T-helper 2 cell treated with Interferon-gamma antibody and Interleukin-4, amounts not matched to agents 100 ng/mL and 5 ng/mL, for 36 hours (primary cell): ENCODE data around the gene TRIM8. TPM values are rescaled to one million over a fixed set of nuclear protein-coding genes. Genes with fewer than 3 reads are reported as not detected.

ENCODE experiments used
- intact Hi-C: fragments of 100-400 bp; cut with micrococcal nuclease; formaldehyde crosslinking; loops from one replicate; pipeline ENCODE4 v1.15.1; 2023
- total RNA-seq: library from RNA; stranded (reverse); gene quantifications from 2 replicates; pipeline ENCODE4 v1.2.3, GENCODE V29; 2022

TRIM8 gene
- 53.7 and 54.4 TPM in 2 replicates for total RNA-seq

- intact Hi-C loops: loop anchor here (5.0 to 10.0 kb wide), 5 partner anchors 189 to 829 kb away; partner anchors contain the start of genes C10orf95, CNNM2, FBXL15 and NT5C2
Measured at GRCh38 chr10:102644066-102644645, at the start of gene TRIM8. TRIM8 (plus strand) TSS chr10:102644479; CDS start chr10:102644618, 139 bp downstream.

- intact Hi-C loops: no loop called here
Measured at GRCh38 chr10:102595293-102595692, 49.0 kb upstream of the TRIM8 start.

- intact Hi-C loops: no loop called here
Measured at GRCh38 chr10:102595897-102596296, 48.4 kb upstream of the TRIM8 start.

GRCh38 chr10:102596506-102596971, 47.7 kb upstream of the TRIM8 start:
- intact Hi-C loops: no loop called here

GRCh38 chr10:102597131-102597991, 46.9 kb upstream of the TRIM8 start:
- intact Hi-C loops: no loop called here

GRCh38 chr10:102598243-102598642, 46.0 kb upstream of the TRIM8 start:
- intact Hi-C loops: no loop called here

- intact Hi-C loops: no loop called here
Measured at GRCh38 chr10:102599565-102600327, 44.5 kb upstream of the TRIM8 start.

GRCh38 chr10:102600816-102601215, 43.5 kb upstream of the TRIM8 start:
- intact Hi-C loops: no loop called here

- intact Hi-C loops: no loop called here
Measured at GRCh38 chr10:102601639-102602038, 42.6 kb upstream of the TRIM8 start.

- intact Hi-C loops: no loop called here
Measured at GRCh38 chr10:102602272-102603045, 41.8 kb upstream of the TRIM8 start.

GRCh38 chr10:102603946-102604345, 40.3 kb upstream of the TRIM8 start:
- intact Hi-C loops: no loop called here

- intact Hi-C loops: no loop called here
Measured at GRCh38 chr10:102604439-102604841, 39.8 kb upstream of the TRIM8 start.

GRCh38 chr10:102605712-102606111, 38.6 kb upstream of the TRIM8 start:
- intact Hi-C loops: no loop called here

GRCh38 chr10:102608487-102608886, 35.8 kb upstream of the TRIM8 start:
- intact Hi-C loops: no loop called here

GRCh38 chr10:102610441-102610887, 33.8 kb upstream of the TRIM8 start:
- intact Hi-C loops: no loop called here

GRCh38 chr10:102611514-102612087, 32.7 kb upstream of the TRIM8 start:
- intact Hi-C loops: no loop called here

- intact Hi-C loops: no loop called here
Measured at GRCh38 chr10:102612964-102613275, 31.4 kb upstream of the TRIM8 start.

GRCh38 chr10:102613286-102613685, 31.0 kb upstream of the TRIM8 start:
- intact Hi-C loops: no loop called here

GRCh38 chr10:102613785-102614184, 30.5 kb upstream of the TRIM8 start:
- intact Hi-C loops: no loop called here

GRCh38 chr10:102614888-102615287, 29.4 kb upstream of the TRIM8 start:
- intact Hi-C loops: no loop called here

- intact Hi-C loops: no loop called here
Measured at GRCh38 chr10:102615361-102615760, 28.9 kb upstream of the TRIM8 start.
